Metanephros (tissue), 2 donors: ENCODE data around the gene AP1S1. TPM values are rescaled to one million over a fixed set of nuclear protein-coding genes. Genes with fewer than 3 reads are reported as not detected.

Experiments used
- small RNA-seq: library from RNA; depleted of rRNA; stranded (forward); fragments of <200 nt; gene quantifications from one replicate; pipeline ENCODE3, GENCODE V24; 2014; ENCODE audit warnings: low replicate concordance
- total RNA-seq: library from RNA; depleted of rRNA; stranded (reverse); fragments of >200 nt; gene quantifications from one replicate; pipeline ENCODE4 v1.2.3, GENCODE V29; 2014

The AP1S1 gene
- 39.6 TPM for total RNA-seq

GRCh38 chr7:101153969-101154692 is at the start of gene AP1S1:
TSS of gene AP1S1 (plus strand) at chr7:101154476. CDS start at chr7:101154515, 39 bp downstream.

GRCh38 chr7:101126651-101127459 is 27.4 kb upstream of the AP1S1 start, which contains the start of gene SERPINE1:
TSS of gene SERPINE1 (plus strand) at chr7:101127104. CDS start at chr7:101128394, 1,290 bp downstream.

GRCh38 chr7:101165075-101165957 is 11.0 kb downstream of the AP1S1 start, which contains the start of gene VGF:
TSS of gene VGF (minus strand) at chr7:101165569. CDS start at chr7:101164843, 726 bp downstream.

GRCh38 chr7:101180130-101180755 is 26.0 kb downstream of the AP1S1 start, which contains the start of gene NAT16:
TSS of gene NAT16 (minus strand) at chr7:101180293. CDS start at chr7:101174807, 5,486 bp downstream.

GRCh38 chr7:101200862-101201599 is 46.8 kb downstream of the AP1S1 start, which contains the start of gene MOGAT3:
TSS of gene MOGAT3 (minus strand) at chr7:101201036. CDS start at chr7:101200854, 182 bp downstream.

Small RNA genes lying within 50 kb of the gene (small RNA-seq; reads per million reads assigned to genes)
- gene MIR4653 = not detected

Other genes with a start within 250 kb of the AP1S1 start
- 0.35 TPM for gene MUC3A, start 204.9 kb upstream of the AP1S1 start, total RNA-seq
- not detected for gene MUC12, start 184.9 kb upstream of the AP1S1 start, total RNA-seq
- under 0.01 TPM for gene MUC17, start 134.4 kb upstream of the AP1S1 start, total RNA-seq
- 16.9 TPM for gene TRIM56, start 69.0 kb upstream of the AP1S1 start, total RNA-seq
- gene SERPINE1, start 27.4 kb upstream of the AP1S1 start, total RNA-seq = 3.4 TPM
- 0.23 TPM for gene VGF, start 11.1 kb downstream of the AP1S1 start, total RNA-seq
- gene NAT16, start 25.8 kb downstream of the AP1S1 start, total RNA-seq = not detected
- gene MOGAT3, start 46.6 kb downstream of the AP1S1 start, total RNA-seq = 1.8 TPM
- 42.0 TPM for gene PLOD3, start 63.1 kb downstream of the AP1S1 start, total RNA-seq
- gene ZNHIT1, start 63.7 kb downstream of the AP1S1 start, total RNA-seq = 77.1 TPM
- 10.6 TPM for gene CLDN15, start 83.3 kb downstream of the AP1S1 start, total RNA-seq
- gene FIS1, start 90.6 kb downstream of the AP1S1 start, total RNA-seq = 132 TPM
- 47.1 TPM for gene IFT22, start 167.3 kb downstream of the AP1S1 start, total RNA-seq
- 21.9 TPM for gene COL26A1, start 208.4 kb downstream of the AP1S1 start, total RNA-seq